ENCODE data around the gene HECA.

HECA gene

DNA sequence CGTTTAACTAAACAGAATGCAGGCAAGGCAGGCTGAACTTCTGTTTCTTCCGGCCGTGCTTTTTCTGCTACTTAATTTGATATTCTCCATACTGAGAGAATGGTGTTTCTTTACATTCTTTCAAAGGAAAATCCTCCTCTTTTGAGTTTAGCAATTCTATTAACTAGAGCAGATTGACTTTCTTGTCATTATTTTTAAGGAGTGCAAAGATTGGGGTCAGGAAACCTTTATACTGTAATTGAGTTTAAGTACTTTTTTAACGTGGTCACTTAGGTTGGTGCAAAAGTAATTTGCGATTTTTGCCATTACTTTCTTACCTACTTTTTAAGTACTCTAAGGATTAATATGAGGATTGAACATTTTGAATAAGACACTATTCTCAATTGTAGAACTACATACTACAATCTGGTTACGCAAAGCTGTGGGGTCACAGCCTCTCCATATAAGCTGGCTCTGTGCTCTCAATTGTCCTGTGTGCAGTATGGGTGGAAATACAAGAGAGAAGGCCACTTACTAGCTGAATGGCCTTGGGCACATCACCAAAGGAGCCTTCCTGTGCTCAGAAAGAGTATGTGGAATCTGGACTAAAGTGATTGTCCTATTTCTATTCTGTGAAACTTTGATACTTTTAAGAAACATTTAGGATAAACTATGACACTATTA lies 16.7 kb downstream of the HECA start:
- Histone ChIP-seq H3K4me3 (ENCODE audit: insufficient read depth, low read length, poor library complexity, severe bottlenecking) (no peak overlapping the region), H3K36me3 (ENCODE audit: low read length) (no peaks in the 10 kb centered on the region), H3F3A (ENCODE audit: insufficient read depth) (no peaks in the 10 kb centered on the region), H3K27me3 (ENCODE audit: low read length) (no peaks in the 10 kb centered on the region), H3K9me3 (ENCODE audit: insufficient read depth, low read length) (no peaks in the 10 kb centered on the region), H3K79me2 (ENCODE audit: insufficient read depth, low read length) (peaks cover 73% of the 10 kb centered on the region), H3K9me2 (replicated peaks; ENCODE audit: insufficient read depth, low read length) (no peaks in the 10 kb centered on the region), H3K4me2 (ENCODE audit: low read depth, low read length, poor library complexity, severe bottlenecking) (no peak overlapping the region), H4K20me1 (ENCODE audit: low read depth, low read length) (peaks cover 26% of the 10 kb centered on the region), H2AFZ (ENCODE audit: low read depth, low read length, severe bottlenecking) (no peak overlapping the region), H3K9ac (ENCODE audit: low read length) (no peak overlapping the region), H3K27ac (ENCODE audit: low read depth, low read length) (no peak overlapping the region)
- no peak for TF ChIP-seq EZH2phosphoT487 (conservative IDR thresholded peaks at IDR 0.05; ENCODE audit: low read length)
- TF ChIP-seq, protein P1, sequence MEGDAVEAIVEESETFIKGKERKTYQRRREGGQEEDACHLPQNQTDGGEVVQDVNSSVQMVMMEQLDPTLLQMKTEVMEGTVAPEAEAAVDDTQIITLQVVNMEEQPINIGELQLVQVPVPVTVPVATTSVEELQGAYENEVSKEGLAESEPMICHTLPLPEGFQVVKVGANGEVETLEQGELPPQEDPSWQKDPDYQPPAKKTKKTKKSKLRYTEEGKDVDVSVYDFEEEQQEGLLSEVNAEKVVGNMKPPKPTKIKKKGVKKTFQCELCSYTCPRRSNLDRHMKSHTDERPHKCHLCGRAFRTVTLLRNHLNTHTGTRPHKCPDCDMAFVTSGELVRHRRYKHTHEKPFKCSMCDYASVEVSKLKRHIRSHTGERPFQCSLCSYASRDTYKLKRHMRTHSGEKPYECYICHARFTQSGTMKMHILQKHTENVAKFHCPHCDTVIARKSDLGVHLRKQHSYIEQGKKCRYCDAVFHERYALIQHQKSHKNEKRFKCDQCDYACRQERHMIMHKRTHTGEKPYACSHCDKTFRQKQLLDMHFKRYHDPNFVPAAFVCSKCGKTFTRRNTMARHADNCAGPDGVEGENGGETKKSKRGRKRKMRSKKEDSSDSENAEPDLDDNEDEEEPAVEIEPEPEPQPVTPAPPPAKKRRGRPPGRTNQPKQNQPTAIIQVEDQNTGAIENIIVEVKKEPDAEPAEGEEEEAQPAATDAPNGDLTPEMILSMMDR (IDR thresholded peaks at IDR 0.05; ENCODE audit: insufficient read depth, low read length, poor library complexity, severe bottlenecking) = no peak

DNA sequence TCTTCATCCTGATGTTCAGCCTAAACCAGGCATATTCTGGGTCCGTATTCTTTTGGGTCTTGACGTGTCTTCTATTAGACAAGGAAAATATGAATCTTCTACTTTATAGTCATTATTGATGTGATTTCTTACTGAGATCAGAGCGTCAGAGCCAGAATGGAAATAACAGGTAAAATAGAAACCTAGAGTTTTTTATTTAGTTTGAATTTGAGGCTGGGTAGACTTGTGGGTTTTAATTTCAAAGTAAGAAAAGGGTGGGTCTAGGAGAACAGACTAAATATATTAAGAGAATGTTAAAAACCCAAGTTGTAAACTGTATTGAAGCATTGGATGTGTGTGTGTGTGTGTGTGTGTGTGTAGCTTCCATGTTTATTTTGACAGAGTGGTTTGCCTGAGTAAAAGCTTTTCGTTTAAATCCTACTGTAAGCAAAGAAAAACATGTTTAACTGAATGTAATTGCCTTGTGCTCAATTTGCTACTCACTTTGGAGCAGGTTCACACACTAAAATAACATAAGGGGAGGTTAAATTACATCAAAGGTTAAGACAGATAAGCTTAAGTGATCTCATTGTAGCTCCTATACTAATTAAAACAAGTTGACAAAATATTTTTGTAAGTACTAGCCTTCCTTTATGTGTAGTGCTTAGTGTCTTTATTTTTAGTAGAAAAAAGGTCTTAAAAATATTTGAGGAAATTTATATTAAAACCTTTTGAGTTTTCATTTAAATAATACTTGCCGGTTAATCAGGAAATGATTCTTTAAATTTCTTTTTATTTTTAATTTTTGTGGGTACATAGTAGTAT lies 17.4 kb downstream of the HECA start:
- H2AFZ ChIP-seq (ENCODE audit: low read depth, low read length, severe bottlenecking) = no peak overlapping the region
- no peak overlapping the region for H3K9ac ChIP-seq (ENCODE audit: low read length)
- no peak overlapping the region for H3K4me2 ChIP-seq (ENCODE audit: low read depth, low read length, poor library complexity, severe bottlenecking)

DNA sequence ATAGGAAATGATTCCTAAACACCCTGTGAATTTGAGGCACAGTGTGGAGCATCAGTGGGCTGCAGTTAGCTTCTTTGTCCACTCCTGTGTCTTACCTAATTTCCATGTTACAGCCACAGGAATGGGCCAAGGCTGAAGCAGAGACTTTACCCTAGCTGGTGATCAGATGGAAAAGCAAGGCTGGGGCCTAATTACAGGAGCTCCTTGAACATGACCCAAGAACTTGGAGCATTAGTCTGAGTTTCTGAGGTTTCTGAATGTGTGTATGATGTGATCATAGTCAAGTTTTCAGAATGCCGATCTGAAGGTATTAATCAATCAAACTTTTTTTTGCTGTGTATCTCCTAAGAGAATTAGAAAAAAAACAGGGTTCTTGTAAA lies 18.0 kb downstream of the HECA start:
- H3K9me3 ChIP-seq (ENCODE audit: insufficient read depth, low read length) = no peaks in the 10 kb centered on the region
- no peaks in the 10 kb centered on the region for H3F3A ChIP-seq (ENCODE audit: insufficient read depth)
- H3K4me2 ChIP-seq (ENCODE audit: low read depth, low read length, poor library complexity, severe bottlenecking) = no peak overlapping the region
- H3K9ac ChIP-seq (ENCODE audit: low read length) = no peak overlapping the region
- H3K79me2 ChIP-seq (ENCODE audit: insufficient read depth, low read length) = peaks cover 60% of the 10 kb centered on the region
- no peaks in the 10 kb centered on the region for H3K9me2 ChIP-seq (replicated peaks; ENCODE audit: insufficient read depth, low read length)
- no peak overlapping the region for H3K27ac ChIP-seq (ENCODE audit: low read depth, low read length)
- H3K36me3 ChIP-seq (ENCODE audit: low read length) = no peaks in the 10 kb centered on the region
- H4K20me1 ChIP-seq (ENCODE audit: low read depth, low read length) = peaks cover 22% of the 10 kb centered on the region
- H3K27me3 ChIP-seq (ENCODE audit: low read length) = no peaks in the 10 kb centered on the region
- H2AFZ ChIP-seq (ENCODE audit: low read depth, low read length, severe bottlenecking) = no peak overlapping the region
- TF ChIP-seq, protein P1 (IDR thresholded peaks at IDR 0.05; ENCODE audit: insufficient read depth, low read length, poor library complexity, severe bottlenecking) = no peak
- no peak for TF ChIP-seq EZH2phosphoT487 (conservative IDR thresholded peaks at IDR 0.05; ENCODE audit: low read length)
- H3K4me3 ChIP-seq (ENCODE audit: insufficient read depth, low read length, poor library complexity, severe bottlenecking) = no peak overlapping the region

More for the DNA sequence above, 17.4 kb downstream of the HECA start:
- H3K4me3 ChIP-seq (ENCODE audit: insufficient read depth, low read length, poor library complexity, severe bottlenecking) = no peak overlapping the region
- TF ChIP-seq, protein P1 (IDR thresholded peaks at IDR 0.05; ENCODE audit: insufficient read depth, low read length, poor library complexity, severe bottlenecking) = no peak
- TF ChIP-seq EZH2phosphoT487 (conservative IDR thresholded peaks at IDR 0.05; ENCODE audit: low read length) = no peak
- no peaks in the 10 kb centered on the region for H3K36me3 ChIP-seq (ENCODE audit: low read length)
- peaks cover 26% of the 10 kb centered on the region for H4K20me1 ChIP-seq (ENCODE audit: low read depth, low read length)
- no peaks in the 10 kb centered on the region for H3K9me2 ChIP-seq (replicated peaks; ENCODE audit: insufficient read depth, low read length)
- no peaks in the 10 kb centered on the region for H3K9me3 ChIP-seq (ENCODE audit: insufficient read depth, low read length)
- no peak overlapping the region for H3K27ac ChIP-seq (ENCODE audit: low read depth, low read length)
- no peaks in the 10 kb centered on the region for H3F3A ChIP-seq (ENCODE audit: insufficient read depth)
- H3K79me2 ChIP-seq (ENCODE audit: insufficient read depth, low read length) = peaks cover 66% of the 10 kb centered on the region
- H3K27me3 ChIP-seq (ENCODE audit: low read length) = no peaks in the 10 kb centered on the region
